Amygdala (tissue), 56 donors: ENCODE data around the gene CCPG1.

Experiments used
- DNase-seq, 56 donors: peaks; one replicate each; lab custom pipeline; 2025; lab: John Stamatoyannopoulos, UW

The CCPG1 gene

DNA sequence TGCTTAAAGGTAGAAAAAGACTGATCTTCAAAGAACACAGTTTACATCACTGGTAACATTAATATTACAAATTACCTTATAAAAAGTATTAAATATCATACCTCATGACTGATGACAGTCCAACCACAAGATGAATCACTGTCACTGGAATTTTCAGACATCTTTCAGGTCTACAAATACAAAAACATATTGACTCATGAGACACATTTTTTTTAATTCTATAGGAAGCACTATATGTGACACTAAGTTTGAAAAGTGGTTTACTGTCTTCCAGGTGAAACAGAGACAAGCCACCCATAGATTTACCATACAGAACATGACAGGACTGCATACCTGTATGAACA is 18.9 kb downstream of the CCPG1 start:
- DNase-seq: no peak

DNA sequence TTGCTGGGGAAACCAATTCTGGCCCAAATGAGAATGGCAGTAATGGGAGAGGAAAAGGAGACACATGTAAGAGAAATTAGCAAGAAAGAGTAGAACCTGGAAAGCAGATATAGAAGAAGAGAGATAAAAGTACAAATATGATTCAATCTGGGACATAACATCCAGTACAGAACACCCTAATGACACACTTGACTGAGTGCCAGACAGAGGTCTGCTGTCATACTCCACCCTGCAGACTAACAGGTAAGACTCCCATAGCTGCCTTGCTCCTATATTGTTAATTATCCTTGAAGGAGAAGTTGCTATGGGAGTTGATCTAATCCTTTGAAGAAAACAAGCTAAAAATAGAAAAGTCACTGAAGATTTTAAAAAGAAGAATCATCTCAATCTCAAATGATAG is 21.1 kb downstream of the CCPG1 start:
- DNase-seq: no peak

DNA sequence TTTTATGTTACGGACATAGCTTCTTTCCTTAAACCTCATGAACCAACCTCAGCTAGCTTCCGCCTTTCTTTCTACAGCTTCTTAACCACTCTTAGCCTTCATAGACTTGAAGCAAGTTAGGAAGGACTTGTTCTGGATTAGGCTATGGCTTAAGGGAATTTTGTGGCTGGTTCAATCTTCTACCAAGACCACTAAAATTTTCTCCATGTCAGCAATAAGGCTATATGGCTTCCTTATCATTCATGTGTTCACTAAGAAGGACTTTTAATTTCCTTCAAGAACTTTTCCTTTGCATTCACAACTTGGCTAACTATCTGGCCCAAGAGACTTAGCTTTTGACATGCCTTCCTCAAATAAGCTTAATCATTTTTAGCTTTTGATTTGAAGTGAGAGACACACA is 24.5 kb downstream of the CCPG1 start:
- no peak for DNase-seq

DNA sequence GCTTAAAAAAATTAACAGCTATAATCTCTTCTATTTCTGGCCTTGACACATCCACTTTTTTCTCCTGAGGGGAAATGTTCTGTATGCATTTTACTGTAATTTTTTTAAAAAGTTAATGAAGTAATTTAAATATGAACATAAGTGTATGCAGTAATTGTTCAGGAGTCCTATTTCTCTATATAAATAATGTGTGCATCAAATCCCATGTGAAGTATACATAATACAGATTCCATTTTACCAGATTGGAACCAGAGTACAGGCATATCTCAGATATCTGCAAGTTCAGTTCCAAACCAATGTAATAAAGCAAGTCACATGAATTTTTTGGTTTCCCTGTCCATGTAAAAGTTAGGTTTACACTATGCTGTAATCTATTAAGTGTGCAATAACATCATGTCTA is 26.6 kb downstream of the CCPG1 start:
- DNase-seq: no peak

DNA sequence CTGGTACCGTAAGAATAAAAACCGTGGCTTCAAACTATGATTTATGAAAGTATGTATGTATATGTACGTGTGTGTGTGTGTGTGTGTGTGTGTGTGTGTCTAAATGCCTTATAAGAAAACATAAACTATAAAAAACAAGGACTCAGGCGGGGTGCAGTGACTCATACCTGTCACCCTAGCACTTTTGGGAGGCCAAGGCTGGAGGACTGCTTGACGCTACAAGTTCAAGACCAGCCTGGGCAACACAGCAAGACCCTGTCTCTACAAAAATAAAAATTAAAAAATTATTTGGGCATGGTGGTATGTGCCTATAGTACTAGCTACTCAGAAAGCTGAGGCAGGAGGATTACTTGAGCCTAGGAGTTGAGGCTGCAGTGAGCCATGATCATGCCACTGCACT is 29.1 kb downstream of the CCPG1 start:
- DNase-seq: no peak

DNA sequence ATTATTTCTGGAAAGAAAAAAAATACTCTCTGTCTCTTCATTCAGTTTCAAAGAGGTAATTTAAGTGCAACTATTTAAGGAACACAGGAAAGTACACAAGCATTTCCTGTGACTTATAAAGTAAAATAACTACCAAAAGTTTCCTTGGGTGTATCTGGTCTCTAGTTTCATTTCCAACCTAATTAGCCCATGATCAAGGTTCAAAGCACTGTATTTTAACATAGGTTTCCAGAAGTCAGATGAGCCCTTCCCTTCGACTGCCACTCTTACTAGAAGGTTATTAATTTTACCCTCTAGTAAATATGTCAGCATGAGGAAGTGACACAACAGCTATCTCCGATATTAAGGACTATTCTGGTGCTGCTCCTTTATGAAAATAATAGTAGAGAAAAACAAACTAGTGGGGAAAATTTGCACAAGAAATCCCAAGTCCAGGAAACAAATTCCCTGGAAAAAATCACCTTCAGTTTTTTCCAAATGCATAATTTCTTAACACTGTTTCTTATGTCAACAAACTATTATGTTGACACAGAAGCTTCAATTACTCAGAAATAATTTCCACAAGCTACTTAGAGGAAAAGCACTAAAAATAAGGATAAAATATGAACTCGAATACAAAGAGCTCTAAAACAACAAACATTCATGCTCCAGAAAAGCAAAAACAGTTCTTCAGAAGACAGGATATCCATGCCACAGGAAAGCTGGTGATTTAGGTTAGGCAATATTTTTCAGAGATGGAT is 35.3 kb downstream of the CCPG1 start:
- DNase-seq: no peak

DNA sequence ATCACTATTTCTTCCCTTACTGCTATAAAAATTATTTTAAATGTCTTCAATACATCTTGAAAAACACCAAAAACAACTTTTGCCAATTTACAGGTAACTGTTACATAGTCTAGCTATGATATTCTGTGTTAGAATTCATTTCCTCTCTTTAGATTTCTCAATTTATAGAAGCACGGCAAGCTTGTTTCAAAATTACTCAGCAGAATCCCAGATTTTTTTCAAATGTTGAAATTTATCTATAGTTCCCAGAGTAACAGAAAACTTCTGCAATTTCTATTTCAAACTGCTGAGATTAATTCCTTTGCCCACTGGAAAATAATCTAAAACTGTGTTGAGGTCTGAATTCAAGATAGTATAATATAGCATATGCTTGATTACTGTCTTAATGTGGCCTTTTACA is 41.2 kb downstream of the CCPG1 start:
- DNase-seq: no peak

DNA sequence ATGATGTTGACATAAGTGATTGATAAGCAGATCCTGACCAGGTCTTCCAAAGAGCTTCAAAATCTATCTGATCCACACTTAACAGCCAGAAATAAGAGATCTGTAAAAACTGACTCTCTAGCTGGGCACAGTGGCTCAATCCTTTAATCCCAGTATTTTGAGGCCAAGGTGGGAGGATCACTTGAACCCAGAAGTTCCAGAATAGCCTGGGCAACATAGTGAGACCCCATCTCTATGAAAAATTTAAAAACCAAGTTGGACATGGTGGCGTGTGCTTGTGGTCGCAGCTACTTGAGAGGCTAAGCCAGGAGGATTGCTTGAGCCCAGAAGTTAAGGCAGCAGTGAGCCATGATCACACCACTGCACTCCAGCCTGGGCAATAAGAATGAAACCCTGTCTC is 45.5 kb downstream of the CCPG1 start:
- DNase-seq: no peak

DNA sequence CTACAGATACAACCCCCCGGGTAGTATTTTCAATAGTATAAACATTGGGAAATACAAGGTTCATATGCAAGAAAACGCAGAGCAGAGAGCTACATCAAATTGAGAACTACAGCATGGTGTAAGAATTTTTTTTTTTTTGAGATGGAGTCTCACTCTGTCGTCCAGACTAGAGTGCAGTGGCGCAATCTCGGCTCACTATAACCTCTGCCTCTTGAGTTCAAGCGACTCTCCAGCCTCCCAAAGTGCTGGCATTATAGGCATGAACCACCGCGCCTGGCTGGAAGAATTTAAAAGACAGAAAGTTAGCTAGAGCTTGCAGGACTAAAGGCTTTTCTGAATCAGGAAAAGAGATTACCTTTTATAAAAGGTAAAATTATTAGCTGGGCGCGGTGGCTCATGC is 47.1 kb downstream of the CCPG1 start:
- DNase-seq: no peak

DNA sequence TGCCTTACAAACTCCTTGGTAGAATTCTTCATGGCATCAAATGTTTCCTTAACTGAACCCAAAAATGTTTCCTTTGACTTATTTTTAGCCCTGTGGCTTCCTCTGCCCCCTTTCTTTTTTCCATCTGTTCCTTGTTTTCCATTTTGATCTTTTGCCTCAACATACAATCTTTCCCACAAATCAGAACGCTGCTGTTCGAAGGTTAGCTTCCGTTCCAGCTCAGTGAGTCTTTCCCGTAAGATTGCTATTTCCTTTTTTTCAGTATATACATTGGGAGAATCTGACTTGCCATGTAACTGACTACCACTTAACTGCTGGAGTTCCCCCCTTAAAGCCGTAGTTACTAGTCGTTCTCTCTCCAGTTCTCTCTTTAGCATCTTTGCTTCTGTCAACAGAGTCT is 47.9 kb downstream of the CCPG1 start:
- no peak for DNase-seq

DNA sequence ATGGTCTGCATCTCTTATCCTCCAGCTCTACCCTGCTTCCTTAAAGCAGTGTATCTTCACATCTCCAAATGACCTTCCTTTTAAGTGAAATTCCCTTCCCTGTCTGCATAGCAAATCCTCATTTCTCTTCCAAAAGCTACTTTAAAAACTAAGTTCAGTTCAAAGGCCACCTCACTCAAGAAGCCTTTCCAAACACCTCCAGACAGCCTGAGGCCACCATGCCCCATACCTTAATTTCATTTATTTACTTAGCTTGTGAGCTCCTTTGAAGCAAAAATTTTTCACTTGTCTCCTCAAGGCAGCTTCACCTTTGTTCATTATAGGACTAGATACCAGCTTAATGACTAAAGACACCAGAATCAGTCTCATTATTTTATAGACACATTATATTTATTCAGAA is 49.7 kb downstream of the CCPG1 start:
- DNase-seq: no peak

DNA sequence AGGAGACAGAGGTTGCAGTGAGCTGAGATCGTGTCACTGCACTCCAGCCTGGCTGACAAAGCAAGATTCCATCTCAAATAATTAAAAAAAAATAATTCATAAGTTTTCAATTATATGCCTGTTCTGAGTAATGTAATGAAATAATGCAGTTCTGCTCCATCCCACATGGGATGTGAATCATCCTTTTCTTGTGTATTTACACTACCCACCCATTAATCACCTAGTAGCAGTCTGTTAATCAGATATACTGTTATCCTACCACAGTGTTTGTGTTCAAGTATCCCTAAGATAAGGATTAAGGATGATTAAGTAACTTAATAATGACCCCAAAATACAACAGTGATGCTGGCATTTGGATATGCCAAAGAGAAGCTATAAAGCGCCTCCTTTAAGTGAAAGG is 50.4 kb downstream of the CCPG1 start:
- no peak for DNase-seq

DNA sequence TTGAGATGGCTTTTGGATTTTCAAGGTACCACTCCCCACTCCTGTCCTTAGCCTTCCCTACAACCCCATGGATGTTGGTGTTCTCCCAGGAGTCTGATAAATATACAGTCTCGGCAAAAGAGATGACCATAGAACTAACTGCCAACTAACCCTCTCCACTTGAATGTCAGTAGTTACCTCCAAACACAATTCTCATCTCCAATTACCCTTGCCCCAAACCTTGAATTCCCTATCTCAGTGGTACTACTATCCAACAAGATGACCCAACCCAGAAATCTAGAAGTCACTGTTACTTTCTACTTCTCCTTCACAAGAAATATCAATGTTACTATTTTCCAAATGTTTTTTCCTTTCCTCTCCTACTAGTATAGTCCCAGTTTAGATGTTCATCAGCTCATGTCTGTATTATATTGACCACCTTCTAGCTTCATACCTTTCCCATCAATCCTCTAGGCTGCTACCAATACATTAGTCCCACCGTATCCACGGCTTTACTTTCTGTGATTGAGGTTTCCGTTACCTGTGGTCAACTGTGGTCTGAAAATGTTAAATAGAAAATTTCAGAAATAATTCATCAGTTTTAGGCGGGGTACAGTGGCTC is 51.1 kb downstream of the CCPG1 start:
- no peak for DNase-seq

DNA sequence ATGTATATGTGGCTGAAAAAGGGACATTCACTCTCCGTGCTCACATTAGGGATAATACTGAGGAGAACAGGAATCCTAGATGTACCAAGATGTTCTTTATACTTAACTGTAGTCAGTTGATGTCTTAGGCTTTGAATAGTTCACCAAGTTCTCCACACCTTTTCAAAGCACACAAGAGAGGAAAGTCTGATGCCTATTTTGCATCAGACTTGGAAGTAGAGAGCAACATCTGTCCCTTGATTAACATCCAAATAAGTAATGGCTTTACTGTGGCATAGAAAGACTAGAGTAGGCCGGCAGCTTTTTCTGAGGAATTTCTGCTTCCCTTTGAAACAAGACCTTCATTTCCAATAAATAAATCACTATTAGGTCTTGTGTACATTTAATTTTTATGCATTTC is 55.1 kb downstream of the CCPG1 start:
- DNase-seq: no peak

DNA sequence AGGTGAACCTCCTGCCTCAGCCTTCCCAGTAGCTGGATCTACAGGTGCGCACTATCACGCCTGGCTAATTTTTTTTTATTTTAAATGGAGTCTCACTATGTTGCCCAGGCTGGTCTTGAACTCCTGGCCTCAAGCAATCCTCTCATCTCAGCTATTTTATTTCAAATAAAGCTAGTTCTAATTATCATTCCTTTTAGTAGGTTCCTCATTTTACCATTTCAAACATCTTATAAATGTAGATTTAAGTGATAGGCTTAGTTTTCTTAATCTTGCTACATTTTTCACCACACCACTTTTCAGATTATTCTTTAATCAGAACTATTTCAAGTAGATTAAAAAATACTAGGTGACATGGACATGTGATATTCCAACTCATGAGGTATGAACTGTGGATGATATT is 58.9 kb downstream of the CCPG1 start:
- DNase-seq: no peak

DNA sequence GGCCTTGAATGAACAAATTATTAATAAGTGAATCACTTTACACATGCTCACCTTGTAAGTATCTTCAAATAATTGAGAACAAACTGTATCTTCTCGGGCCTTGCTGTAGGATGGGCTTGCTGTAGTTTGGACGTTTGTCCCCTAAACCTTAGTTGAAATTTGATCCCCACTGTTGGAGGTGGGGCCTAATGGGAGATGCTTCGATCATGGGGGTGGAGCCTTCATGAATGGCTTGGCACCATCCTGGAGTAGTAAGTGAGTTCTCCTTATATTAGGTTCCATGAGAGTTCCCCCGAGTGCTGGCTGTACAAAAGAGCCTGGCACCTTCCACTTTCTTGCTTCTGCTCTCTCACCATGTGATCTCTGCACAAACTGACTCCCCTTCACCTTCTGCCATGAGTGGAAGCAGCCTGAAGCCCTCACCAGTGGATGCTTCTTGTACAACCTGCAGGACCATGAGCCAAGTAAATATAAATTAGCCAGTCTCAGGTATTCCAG is 59.8 kb downstream of the CCPG1 start:
- DNase-seq: no peak

DNA sequence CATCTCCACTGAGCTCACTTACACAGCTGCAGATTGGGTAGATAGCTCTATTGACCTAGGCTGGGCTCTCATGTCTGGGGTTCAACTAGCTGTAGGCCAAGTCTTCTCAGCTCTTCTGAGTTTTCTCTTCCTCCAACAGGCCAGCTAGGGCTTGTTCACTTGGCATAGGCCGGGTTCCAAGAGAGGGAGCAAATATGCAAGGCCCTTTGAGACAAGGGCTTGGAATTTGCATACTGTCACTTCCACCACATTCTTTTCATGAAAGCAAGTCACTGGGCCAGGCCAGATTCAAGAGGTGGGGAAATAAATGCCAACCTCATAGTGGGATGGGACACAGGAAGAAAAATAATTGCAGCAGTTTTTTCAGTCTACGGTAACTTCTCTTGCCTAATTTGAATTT is 64.0 kb downstream of the CCPG1 start:
- DNase-seq: no peak

DNA sequence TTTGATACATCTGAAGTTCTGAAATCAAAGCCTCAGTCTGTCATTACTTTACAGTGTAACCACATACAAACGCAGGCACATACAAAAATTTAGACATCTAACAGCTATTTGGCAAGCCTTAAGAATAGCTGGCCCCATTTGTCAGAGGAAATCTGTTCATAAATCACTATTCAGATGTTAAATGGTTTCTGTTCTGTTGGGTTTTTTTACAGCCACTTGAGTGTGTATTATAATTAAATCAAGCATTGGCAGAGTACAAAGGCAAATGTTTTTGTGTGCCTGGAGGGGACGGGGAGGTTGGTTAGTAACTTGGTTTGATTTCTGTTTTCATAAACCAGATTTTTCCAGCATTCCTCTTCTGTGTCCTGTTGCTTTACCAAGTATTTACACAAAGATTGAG is 65.0 kb downstream of the CCPG1 start:
- no peak for DNase-seq

DNA sequence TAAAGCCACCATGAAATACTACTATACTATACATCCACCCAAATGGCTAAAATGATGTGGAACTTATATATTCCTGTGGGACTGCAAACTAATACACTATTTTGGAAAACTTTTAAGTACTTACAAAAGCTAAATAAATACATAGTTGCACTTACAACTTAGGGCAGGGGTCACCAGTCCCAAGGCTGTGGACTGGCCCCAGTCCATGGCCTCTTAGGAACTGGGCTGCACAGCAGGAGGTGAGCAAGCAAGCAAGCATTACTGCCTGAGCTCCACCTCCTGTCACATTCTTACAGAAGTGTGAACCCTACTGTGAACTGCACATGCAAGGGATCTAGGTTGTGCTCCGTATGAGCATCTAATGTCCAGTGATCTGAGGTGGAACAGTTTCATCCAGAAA is 71.0 kb downstream of the CCPG1 start:
- DNase-seq: no peak

DNA sequence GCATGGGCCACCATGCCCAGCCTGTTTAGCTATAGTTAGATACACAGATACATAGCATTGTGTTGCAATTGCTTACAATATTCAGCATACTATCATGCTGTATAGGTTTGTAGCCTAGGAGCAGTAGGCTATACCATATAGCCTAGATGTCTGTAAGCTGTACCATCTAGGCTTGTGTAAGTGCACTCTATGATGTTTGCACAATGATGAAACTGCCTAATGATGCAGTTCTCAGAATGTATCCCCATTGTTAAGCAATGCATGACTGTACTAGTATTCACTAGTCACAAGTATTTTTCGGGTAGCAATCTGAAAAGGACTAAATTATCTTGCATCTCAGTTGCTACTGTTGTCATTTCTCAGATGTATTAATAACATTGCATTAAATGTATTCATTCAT is 73.2 kb downstream of the CCPG1 start:
- DNase-seq: no peak

DNA sequence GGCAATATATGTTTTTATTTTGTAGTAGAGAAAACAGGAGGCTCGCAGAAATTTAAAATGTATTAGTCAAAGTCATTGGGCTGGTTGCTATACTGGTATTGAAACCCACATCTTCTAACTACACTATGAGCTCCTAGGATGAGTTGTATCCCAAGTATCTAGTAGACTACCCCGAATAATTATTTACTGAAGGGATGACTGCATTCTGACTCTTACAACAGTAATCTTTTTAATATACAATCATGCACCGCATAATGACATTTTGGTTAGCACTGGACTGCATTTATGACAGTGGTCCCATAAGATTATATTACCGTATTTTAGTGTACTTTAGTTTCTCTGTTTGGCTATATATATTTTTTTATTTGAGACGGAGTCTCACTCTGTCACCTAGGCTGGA is 73.8 kb downstream of the CCPG1 start:
- DNase-seq: no peak

DNA sequence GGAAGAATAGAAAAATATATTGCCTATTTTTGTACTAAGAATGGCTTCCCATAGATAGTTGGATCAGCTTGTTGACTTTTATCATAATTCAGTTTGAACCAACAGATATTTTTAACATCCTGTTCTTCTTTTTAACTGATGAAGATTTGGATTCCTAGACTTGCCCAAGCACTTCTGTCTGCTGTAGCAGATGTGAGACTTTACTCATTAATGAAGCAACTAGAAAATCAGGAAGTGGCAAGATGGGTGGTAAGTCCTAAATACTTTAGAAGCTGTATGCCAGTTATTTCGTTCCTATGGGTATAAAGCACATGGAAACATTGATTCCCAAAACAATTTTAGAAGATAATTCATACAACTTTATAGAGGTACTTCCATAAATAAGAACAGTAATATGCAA is 80.8 kb downstream of the CCPG1 start:
- no peak for DNase-seq

DNA sequence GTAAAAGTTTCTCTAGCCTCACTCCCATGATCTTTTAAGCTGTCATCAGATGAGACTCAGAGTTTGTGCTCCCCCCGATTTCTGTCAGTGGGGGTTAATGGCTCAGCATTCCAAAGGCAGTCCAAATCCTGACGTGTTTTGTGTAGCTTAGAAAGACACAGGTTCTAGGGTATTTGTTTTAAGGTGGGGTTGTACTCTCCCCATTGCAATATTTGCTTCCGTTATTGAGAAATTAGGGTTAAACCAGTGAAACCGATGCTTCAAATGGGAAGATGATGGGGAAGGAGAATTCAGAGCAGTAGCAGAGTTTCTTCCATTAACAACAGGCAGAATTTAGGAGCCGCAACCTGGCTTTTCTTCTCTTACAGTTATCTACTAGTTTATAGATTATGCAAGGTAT is 85.7 kb downstream of the CCPG1 start:
- no peak for DNase-seq
